ENCODE results near the gene XRCC4. TPM values are rescaled to one million over a fixed set of nuclear protein-coding genes. Genes with fewer than 3 reads are reported as not detected.

The XRCC4 gene
- total RNA-seq, 1 donor from 2014 or later: 12.9 TPM

GRCh38 chr5:83209963-83210362 is 132.6 kb downstream of the XRCC4 start:
- H3K4me1 Mint-ChIP-seq (ENCODE audit: low read depth): no peaks in the 10 kb centered on the region
- TF ChIP-seq CTCF (IDR thresholded peaks at IDR 0.05; ENCODE audit: unreplicated experiment): no peak
- H3K27me3 Mint-ChIP-seq: no peaks in the 10 kb centered on the region
- no peaks in the 10 kb centered on the region for H3K9me3 Mint-ChIP-seq (ENCODE audit: low read depth)
- H3K36me3 Mint-ChIP-seq (ENCODE audit: insufficient read depth): peaks cover 6% of the 10 kb centered on the region
- no peak overlapping the region for H3K4me3 Mint-ChIP-seq (ENCODE audit: low read depth)
- DNase-seq (ENCODE audit: low spot score, unreplicated experiment): no peak
- H3K27ac Mint-ChIP-seq: no peak overlapping the region

GRCh38 chr5:83219077-83219476 is 141.7 kb downstream of the XRCC4 start:
- H3K4me3 Mint-ChIP-seq (ENCODE audit: low read depth): no peak overlapping the region
- H3K9me3 Mint-ChIP-seq (ENCODE audit: low read depth): no peaks in the 10 kb centered on the region
- no peak overlapping the region for H3K27ac Mint-ChIP-seq
- H3K27me3 Mint-ChIP-seq: no peaks in the 10 kb centered on the region
- H3K4me1 Mint-ChIP-seq (ENCODE audit: low read depth): peaks cover 2% of the 10 kb centered on the region
- peaks cover 2% of the 10 kb centered on the region for H3K36me3 Mint-ChIP-seq (ENCODE audit: insufficient read depth)
- no peak for TF ChIP-seq CTCF (IDR thresholded peaks at IDR 0.05; ENCODE audit: unreplicated experiment)
- DNase-seq (ENCODE audit: low spot score, unreplicated experiment): no peak

- TF ChIP-seq CTCF (IDR thresholded peaks at IDR 0.05; ENCODE audit: unreplicated experiment): no peak
- no peak for DNase-seq (ENCODE audit: low spot score, unreplicated experiment)
- peaks cover 2% of the 10 kb centered on the region for H3K36me3 Mint-ChIP-seq (ENCODE audit: insufficient read depth)
- H3K4me3 Mint-ChIP-seq (ENCODE audit: low read depth): no peak overlapping the region
- no peaks in the 10 kb centered on the region for H3K9me3 Mint-ChIP-seq (ENCODE audit: low read depth)
- H3K27me3 Mint-ChIP-seq: no peaks in the 10 kb centered on the region
- no peak overlapping the region for H3K27ac Mint-ChIP-seq
- peaks cover 2% of the 10 kb centered on the region for H3K4me1 Mint-ChIP-seq (ENCODE audit: low read depth)
These were observed 142.1 kb downstream of the XRCC4 start for GRCh38 chr5:83219495-83219894.

- Mint-ChIP-seq H3K27me3 (no peaks in the 10 kb centered on the region), H3K9me3 (ENCODE audit: low read depth) (no peaks in the 10 kb centered on the region), H3K36me3 (ENCODE audit: insufficient read depth) (peaks cover 2% of the 10 kb centered on the region), H3K4me1 (ENCODE audit: low read depth) (peaks cover 2% of the 10 kb centered on the region), H3K4me3 (ENCODE audit: low read depth) (no peak overlapping the region), H3K27ac (no peak overlapping the region)
- no peak for DNase-seq (ENCODE audit: low spot score, unreplicated experiment)
- TF ChIP-seq CTCF (IDR thresholded peaks at IDR 0.05; ENCODE audit: unreplicated experiment): no peak
These were observed 143.0 kb downstream of the XRCC4 start for GRCh38 chr5:83220331-83220730.

GRCh38 chr5:83222906-83223305 is 145.6 kb downstream of the XRCC4 start:
- Mint-ChIP-seq H3K36me3 (ENCODE audit: insufficient read depth) (peaks cover 2% of the 10 kb centered on the region), H3K4me1 (ENCODE audit: low read depth) (peaks cover 5% of the 10 kb centered on the region), H3K9me3 (ENCODE audit: low read depth) (no peaks in the 10 kb centered on the region), H3K27me3 (no peaks in the 10 kb centered on the region), H3K4me3 (ENCODE audit: low read depth) (no peak overlapping the region), H3K27ac (no peak overlapping the region)
- TF ChIP-seq CTCF (IDR thresholded peaks at IDR 0.05; ENCODE audit: unreplicated experiment): no peak
- no peak for DNase-seq (ENCODE audit: low spot score, unreplicated experiment)

All from progenitor cell of endocrine pancreas (in vitro differentiated cells).